Suppressor macrophage treated with lipopolysaccharide for 1 hour (primary cell): ENCODE data around the gene CNFN.

ENCODE experiments used
- DNase-seq, 3 donors: peaks; one replicate each; pipeline ENCODE4 v3.0.0-alpha.2; 2020 to 2022

Gene CNFN

DNA sequence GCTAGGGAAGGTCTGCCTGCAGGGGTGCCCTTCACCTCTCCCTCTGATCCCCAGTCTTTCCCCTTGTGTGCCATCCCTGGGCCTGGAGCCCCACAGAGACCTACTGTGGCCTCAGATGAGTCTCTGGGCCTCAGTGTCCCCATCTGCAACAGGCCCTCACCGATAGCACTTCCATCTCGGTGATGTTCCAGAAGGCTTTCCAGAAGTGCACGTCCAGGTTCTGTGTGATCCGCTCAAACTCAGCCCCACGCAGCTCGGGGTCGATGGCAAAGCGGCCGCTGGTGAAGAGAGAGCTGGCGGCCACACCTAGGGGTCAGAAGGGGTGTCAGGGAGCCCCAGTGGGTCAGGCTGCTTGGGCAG lies 17.7 kb upstream of the CNFN start:
- no peak for DNase-seq

DNA sequence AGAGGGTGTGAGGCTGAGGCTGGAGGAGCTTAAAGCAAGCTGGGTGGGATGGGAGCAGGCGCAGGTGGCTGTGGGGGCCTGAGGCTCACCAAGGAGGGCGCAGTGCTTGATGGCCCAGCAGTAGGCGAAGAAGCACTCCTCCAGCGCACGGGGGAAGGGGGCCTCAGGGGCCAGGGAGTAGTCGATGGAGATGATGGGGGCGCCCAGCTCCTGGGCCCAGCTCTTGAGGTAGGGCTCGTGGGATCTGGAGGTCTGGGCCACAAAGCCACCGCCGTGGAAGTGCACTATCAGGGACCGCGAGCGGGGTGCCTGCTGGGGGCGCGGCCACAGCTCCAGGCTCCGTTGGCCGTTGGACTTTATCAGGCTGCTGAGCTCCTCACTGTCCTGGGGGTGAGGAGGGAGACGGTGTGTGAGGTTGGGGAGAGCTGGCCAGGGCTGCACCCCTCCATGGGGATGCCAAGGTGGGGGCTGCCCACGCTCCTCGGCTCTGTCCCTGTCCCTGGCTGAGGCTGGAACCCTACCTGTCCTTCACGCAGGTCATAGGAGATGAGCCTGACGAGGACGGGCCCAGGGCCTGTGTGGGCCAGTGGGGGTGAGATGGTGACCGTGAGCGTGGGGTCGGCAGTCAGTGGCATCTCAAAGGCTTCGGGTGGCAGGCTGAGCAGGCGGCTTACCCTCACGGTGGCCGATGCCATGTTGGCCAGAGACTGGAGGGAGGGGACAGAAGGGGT lies 17.2 kb upstream of the CNFN start:
- DNase-seq = no peak

DNA sequence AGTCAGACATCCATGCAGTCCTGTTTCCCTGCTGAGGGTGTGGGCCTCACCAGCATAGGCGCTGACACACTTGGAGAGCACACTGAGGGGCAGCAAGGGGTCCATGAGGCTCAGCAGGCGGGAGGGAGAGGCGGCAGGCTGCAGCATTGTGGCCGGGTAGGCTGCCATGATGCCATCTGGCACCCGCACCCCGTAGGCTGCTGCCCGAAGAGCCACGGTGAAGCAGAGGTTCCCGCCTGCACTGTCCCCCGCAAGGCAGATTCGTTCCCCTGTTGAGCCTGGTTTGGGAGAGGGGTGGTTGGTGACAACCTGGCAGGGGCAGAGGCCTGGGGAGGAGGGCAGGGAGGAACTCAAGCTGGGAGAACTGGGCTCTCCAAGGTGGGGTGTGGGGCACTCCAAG lies 16.0 kb upstream of the CNFN start:
- no peak for DNase-seq

DNA sequence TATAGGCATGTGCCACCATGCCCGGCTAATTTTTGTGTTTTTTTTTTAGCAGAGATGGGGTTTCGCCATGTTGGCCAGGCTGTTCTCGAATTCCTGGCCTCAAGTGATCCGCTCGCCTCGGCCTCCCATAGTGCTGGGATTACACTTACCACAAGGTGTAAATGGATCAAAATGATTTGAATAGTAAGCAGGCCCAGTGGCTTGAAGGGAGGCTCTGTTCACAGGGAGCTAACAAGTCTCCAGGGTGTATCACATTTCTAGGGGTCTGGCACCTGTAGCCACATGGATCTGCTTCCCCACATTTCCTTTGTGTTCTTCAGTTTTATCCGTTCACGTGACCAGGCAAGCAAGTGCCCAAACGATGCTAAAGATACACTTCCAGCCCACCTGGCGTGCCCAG lies 13.5 kb upstream of the CNFN start:
- no peak for DNase-seq

DNA sequence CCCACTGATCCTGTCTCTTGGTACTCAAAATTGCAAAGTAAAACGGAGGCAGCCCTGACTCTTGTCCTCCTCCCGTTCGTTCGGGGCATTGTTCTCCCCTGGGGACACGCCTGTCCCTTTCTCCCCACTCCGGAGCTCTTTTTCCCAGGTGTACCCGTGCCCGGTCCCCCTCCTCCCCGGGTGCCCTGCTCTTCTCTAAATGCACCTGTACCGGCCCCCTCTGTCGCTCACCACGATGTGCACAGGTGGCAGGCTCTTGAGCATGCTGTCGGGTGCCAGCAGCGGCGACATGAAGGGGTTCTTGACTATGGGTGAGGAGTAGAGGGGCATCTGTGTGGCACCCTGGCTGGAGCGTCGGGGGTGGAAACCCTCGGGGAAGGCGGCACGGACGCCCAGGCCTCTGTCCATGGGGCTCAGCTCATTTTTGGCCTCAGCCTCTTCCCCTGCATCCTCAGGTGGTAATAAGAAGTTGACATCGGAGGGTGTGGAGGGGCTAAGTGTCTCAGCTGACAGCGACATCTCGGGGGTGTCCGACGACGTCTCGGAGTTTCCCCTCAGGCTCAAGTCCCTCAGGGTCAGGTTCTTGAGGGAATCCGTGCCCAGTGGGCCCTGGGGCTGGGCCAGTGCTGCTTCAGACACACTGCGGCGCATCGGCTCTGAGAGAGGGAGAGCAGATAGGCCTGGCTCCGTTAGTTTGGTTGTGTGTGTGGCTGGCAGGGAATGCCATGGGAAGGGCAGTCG lies 12.4 kb upstream of the CNFN start:
- DNase-seq = no peak

DNA sequence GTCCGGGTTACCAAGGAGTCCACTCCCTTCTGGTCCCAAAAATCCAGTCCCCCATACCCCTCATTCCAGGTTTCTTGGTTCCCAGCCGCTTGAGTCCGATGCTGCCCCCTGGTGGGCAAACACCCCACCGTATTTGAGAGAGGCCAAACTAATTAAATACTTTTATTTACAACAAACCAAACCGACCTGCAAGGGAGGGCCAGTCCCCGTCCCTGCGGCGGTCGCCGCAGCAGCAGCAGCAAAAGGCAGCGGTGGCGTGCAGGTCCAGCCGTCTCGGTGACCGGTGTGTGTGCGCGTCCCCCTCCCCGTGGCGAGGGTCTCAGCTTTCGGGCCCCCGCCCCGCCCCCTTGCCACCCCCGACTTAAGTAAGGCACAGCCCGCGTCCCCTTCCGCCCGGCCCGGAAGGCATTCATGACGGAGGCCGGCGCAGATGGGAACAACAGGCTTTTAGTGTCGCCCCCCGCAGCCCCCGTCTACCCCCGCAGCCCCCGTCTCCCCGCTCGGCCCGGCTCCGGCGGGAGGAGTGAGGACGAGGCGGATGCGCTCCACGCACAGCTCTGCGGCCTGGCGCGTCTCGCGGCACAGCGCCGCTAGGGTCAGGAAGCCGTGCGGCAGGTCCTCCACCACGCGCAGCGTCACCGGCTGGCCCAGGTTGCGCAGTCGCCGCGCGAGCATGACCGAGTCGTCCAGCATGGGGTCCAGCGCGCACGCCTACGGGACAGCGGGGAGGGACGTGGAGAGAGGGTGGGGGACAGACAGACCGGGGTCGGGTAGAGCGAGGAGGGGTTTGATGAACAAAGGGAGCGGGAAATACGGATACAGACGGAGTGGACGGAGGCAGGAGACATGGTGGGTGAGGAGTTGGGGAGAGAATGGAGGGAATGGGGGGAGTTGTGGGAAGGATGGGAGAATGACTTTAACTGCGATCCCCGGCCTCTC lies 11.5 kb upstream of the CNFN start:
- peak; percentile 76 to 90 (median 81) for DNase-seq

DNA sequence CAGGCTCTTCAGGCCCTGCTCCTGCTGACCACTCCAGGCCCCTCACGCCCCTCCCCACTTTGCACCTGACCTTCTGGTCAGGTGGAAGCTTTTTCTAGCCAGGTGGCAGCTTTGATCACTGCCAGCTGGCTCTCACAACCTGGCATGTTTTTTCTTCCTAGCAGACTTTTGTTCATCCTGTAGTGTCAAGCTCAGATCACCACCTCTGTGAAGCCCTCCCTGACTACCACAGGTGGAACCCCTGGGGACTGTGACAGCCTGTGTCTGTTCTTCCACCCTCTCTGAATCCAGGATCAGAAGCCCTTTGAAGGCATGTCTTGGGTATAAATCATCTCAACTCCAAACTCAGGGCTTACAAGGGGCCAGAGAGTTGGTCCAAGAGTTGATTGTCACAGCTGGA lies 10.3 kb upstream of the CNFN start:
- no peak for DNase-seq

DNA sequence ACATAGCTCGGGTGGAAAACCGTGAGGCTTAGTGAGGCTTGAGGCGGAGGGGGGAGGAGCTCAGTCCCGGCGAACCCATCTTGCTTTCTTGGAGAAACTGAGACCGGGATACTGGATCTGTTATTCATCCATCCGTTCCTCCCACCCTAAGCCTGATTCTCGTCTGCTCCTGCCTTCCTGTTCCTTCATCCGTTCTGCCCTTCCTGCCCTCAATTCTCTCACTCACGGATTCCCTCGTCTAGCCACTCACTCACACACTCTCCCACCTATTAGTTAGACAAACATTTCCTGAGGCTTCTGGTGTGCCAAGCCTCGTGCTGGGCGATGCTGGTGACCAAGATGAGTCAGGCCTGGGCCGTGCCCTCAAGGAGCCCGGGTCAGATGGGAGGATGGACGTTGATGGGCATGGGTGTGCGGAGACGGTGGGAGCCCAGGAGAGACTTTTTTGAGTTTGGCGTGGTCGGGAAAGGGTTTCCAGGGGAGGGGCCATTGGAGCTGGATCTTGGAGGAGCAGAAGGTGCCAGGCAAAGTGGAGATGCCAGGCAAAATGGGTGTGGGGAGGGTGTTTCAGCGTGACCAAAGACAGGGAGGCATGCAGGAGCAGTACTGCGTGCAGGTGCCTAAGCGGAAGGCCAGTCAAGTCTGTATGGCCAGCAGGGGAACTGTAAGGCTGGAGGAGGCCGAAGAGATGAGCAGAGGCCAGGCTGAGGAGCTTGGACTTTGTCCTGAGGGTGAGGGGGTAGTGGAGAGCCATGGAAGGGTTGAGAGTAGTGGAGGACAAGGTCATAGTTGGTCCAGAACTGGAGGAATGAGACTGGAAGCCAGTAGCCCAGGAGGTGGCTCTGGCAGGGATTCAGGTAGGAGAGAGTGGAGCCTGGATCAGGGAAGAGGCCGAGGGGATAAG lies 7.4 kb upstream of the CNFN start:
- DNase-seq = peak in 2 of 3 donors; percentile 17 to 20

DNA sequence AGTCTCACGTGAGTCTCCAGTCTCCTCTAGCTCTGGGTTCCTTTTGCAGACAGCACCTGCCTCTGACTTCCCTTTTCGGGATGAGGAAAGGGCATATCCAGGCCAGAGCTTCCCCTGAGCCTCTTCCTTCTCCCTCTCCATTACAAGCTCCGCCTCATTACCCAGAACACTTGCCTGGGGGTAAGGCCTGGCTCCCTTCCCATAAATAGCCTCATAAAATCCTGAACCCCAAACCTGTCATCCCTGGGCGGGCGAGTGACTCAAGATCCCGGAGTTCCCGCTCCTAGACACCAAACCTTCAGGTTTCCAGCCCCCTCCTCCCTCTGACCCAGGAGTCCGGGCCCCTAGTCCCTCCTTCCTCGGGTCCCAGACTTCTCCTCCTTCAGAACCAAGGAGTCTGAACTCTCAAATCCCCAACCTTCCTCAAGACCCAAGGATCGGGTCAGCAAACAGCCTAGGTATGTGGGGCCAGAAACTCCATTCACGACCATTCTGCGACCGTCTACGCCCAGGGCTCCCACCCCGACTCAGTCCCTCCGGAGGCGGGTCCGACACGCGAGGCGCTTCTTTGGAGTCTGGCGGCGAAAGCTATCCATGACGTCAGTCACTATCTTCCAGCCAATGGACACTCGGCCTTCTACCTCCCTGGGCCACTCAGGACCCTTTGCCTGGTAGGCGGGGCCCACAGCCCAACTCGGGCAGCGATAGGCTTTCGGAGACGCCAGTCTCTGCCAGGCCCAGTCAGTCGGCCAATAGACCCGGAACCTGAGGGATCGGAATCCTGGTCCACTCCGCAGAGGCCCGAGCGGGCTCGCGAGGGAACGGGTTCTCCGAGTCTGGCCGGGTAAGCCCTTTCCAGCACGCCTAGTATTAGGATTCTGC lies 6.5 kb upstream of the CNFN start:
- DNase-seq = peak; percentile 97 to 98 (median 98)

DNA sequence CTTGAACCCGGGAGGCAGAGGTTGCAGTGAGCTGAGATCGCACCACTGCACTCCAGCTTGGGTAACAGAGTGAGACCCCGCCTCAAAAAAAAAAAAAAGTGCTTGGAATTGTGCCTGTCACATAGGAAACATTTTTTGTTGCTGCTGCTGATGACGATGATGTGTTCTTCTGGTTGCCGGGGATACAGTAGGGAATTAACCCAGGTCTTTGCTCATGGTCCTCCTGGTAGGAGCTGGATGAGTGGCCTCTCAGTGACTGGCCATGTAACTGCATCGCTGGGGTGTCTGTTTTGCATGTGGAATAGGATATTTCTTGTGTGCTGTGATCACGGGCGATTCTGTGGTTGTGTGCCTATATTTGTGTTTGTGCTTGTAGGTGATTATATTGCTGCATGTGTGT lies 4.7 kb upstream of the CNFN start:
- DNase-seq = no peak

DNA sequence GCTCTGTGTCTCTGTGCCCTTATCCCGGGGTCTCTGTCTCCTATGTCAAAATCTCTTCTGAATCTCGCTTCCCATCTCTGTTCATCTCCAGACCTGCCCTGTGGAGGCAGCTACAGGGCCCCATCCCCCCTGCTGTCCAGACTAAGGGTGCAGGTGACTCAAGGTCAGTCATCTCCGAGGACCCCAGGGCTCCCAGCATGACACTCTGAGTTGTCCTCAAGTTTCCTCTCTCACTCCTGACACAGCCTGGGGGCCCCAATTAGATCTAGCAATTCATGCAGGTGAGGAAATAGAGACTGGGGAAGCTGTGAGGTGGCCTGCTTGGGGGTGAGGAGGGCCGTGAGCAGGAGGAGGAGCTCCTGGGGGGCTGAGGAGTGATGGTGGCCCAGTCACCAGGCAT lies 2.1 kb upstream of the CNFN start:
- no peak for DNase-seq

DNA sequence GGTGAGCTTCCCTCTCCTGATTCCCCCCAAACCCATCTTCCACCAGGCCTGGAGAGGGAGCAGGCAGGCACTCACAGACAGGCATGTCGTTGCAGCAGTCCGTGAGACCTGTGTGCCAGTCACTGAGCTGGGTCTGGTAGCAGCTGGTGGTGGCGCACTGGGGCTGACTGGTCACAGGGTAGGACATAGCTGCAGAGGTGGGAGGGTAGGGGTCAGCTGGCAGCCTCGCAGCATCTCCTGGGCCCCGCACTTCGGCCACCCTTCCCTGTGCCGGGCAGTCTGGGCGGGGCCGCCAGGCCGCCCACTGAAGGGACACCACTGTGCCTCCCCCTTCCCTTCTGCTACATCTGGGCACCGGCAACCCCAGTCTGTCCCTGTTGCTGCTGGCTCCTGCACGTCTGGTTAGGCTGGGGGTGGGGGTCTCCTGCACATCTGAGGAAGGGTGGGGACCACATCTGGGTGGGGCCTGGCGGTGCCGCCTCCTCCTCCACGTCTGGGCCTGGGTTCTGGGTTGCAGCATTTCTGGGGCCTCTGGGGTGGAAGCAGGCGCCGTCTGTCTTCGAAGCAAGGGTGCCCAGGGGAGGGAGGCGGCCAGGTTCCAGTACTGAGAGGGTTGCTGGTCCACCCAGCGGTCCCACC lies 1.1 kb downstream of the CNFN start:
- no peak for DNase-seq

DNA sequence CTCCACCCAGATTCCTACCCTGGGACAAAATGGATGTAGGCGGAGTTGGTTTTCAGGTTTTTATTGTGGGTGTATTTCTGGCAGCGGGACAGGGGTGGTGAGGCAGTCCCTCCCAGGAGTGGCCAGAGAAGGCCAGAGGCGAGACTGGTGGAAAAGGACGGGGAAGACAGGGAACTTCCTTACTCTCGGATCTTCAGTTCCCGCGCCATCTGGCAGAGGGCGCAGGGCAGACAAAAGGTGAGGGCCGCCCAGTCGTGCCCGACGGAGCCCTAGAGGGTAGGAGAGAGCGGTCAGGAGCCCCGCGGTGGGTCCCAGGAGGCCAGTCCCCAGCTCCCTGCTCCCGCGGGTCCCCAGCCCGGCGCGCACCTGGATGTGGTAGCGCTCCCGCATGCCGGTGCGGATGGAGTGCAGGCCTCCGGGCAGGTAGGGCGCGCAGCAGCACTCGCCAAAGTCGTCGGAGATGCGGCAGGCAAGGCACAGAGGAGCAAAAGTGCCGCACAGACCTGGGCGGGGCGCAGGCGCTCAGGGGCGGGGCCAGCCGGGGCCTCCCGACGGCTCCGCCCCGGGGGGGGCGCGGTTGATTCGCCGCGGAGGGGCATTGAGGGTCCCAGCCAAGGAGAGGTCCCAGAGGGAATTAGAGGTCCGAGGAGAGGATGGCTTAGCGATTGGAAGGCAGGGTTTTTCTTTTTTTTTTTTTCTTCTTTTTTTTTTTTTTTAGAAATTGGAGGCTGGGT lies 3.0 kb downstream of the CNFN start:
- peak; percentile 72 to 82 (median 74) for DNase-seq

DNA sequence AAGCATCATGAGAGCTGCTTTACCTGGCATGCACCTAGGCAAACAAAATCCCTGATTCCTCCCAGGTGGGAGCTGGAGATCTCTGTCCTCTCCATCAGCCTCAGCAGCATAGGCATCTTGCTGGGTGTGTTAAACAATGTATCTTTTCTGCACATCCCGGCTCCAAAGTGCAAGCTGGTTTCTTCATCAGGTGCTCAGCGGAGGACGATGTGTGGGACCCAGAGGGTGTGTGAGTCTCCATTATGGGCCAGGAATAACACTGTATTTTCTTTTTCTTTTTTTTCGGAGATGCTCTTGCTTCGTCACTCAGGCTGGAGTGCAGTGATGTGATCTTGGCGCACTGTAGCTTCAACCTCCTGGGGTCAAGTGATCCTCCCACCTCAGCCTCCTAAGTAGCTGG lies 9.9 kb downstream of the CNFN start:
- DNase-seq = no peak

DNA sequence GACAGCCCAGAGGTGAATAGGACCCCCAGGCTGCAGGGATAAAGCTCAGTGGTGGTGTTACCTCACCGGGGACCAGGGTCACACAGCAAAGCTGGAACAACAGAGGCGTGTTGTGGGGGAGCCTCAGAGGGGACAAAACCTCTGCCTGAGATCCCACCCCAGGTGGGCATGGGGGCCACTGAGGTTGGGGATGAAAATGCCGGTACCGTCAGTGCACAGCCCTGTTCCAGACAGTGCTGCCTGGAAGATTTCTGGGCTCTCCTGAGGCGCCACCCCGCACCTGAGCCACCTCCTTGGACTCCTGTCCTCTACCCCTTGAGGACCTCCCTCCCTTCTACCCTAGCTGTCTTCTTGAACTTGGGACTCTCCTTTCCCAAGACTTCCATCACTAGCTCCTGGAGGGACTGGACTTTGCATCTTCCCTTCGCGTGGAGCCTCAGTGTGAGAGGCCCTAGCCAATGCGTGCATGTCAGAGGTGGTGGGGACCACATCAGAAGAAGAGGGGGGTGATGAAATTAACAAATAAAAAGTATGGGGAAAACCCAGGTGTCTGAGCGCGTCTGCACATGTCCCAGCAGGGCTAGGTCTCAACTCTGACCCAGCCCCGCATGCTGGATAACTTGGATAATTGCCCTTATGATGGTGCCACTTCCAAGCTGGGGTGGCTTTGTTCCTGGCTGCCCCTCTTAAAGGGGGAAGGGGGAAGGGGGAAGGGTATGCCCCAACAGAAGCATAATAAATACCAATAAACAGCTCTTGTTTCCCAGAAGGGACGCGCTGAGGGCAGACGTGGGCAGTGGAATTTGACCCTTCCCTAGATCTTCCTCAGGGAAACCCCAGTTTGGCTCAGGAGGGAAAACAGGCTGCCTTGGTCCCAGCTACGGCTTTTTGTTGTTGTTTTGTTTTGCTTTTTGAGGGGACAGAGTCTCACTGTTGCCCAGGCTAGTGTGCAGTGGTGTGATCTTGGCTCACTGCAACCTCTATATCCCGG lies 11.6 kb downstream of the CNFN start:
- no peak for DNase-seq

DNA sequence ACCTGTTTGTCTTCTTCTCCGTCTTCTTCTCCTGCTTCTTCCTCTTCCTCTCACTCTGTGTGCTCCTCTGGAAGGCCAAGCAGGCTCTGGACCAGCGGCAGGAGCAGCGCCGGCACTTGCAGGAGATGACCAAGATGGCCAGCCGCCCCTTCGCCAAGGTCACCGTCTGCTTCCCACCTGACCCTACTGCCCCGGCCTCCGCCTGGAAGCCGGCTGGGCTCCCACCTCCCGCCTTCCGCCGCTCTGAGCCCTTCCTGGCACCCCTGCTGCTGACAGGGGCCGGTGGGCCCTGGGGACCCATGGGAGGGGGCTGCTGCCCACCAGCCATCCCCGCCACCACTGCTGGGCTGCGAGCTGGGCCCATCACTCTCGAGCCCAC lies 13.9 kb downstream of the CNFN start:
- DNase-seq = no peak

DNA sequence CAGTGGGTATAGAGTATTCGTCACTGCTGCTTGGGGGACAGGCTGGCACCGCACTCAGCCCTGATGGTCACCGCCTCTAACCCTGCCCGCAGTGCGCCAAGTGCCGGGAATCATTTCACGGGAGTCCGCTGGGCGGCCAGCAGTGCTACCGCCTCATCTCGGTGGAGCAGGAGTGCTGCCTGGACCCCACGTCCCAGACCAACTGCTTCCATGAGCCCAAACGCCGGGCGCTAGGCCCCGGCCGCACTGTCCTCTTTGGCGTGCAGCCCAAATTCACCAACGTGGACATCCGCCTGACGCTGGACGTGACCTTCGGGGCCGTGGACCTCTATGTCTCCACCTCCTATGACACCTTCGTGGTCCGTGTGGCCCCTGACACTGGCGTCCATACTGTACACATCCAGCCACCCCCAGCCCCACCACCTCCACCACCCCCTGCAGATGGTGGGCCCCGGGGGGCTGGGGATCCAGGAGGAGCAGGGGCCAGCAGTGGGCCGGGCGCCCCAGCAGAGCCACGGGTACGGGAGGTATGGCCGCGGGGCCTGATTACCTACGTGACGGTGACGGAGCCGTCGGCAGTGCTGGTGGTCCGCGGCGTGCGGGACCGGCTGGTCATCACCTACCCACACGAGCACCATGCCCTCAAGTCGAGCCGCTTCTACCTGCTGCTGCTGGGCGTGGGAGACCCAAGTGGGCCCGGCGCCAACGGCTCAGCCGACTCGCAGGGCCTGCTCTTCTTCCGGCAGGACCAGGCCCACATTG lies 14.5 kb downstream of the CNFN start:
- no peak for DNase-seq

DNA sequence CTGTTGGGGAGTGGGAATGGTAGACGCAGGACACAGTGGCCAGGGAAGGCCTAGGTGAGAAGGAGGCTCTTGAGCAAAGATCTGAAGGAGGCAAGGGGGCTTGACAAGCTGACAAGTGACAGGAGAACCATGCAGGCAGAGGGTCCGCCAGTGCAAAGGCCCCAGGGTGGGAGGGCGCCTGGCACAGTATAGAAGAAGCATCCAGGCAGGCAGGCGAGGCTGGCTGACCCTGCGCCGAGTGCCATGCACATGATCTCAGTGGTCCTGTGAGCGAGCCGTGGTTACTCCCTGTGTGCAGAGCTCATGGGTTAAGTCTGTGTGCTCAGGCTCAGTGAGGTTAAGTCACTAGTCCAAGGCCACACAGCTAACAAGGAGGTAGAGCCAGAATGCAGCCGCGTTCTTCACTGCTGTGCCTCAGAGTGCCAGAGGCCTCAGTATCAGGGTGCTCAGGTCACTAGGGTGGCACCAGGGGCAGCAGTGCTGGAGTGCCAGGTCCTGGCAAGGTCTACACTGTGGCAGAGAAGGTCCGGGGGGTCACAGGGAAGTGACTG lies 15.2 kb downstream of the CNFN start:
- DNase-seq = no peak
